Stimulated activated CD8-positive, alpha-beta memory T cell treated with anti-CD3 and anti-CD28 coated beads, Interleukin-4, amount 100 ng/mL, for 4 hours (primary cell): ENCODE data around the gene CNR2.
"Not testable (repeated sequence)": the region's sequence is repeated elsewhere in the genome, so short reads cannot be mapped to it uniquely, and the experiment has no call there.

ENCODE experiments used
- DNase-seq, 2 donors: peaks; one replicate each; pipeline ENCODE4 v3.0.0-alpha.2; 2020; ENCODE audit warnings: low read depth in 2 of 2, low spot score in 1 of 2

Gene CNR2

GRCh38 chr1:23885222-23885621, 27.9 kb downstream of the CNR2 start:
- DNase-seq: no peak

GRCh38 chr1:23882746-23883145, 30.4 kb downstream of the CNR2 start:
- no peak for DNase-seq

- DNase-seq: no peak
These were observed 33.4 kb downstream of the CNR2 start for GRCh38 chr1:23879809-23880208.

GRCh38 chr1:23878668-23879067, 34.5 kb downstream of the CNR2 start:
- no peak for DNase-seq

GRCh38 chr1:23875382-23875781, 37.8 kb downstream of the CNR2 start:
- DNase-seq: no peak

GRCh38 chr1:23872421-23872820, 40.7 kb downstream of the CNR2 start:
- no peak for DNase-seq

- no peak for DNase-seq
These were observed 44.1 kb downstream of the CNR2 start for GRCh38 chr1:23869051-23869450.

- DNase-seq: no peak
These were observed 44.6 kb downstream of the CNR2 start for GRCh38 chr1:23868557-23869016.

GRCh38 chr1:23867895-23868556, 45.1 kb downstream of the CNR2 start, which contains the start of gene FUCA1:
FUCA1 (minus strand) TSS chr1:23868290; CDS start chr1:23868286, 4 bp downstream.
- peak; percentile 90 to 91 for DNase-seq

- no peak for DNase-seq
These were observed 45.6 kb downstream of the CNR2 start for GRCh38 chr1:23867542-23867894.

GRCh38 chr1:23865543-23865930, 47.6 kb downstream of the CNR2 start:
- no peak for DNase-seq

- no peak for DNase-seq
These were observed 48.2 kb downstream of the CNR2 start for GRCh38 chr1:23864801-23865542.

GRCh38 chr1:23862640-23863039, 50.5 kb downstream of the CNR2 start:
- DNase-seq: no peak

- no peak for DNase-seq
These were observed 58.6 kb downstream of the CNR2 start for GRCh38 chr1:23854568-23854967.

- not testable (repeated sequence) for DNase-seq
These were observed 60.0 kb downstream of the CNR2 start for GRCh38 chr1:23853124-23853523.

- DNase-seq: not testable (repeated sequence)
These were observed 61.8 kb downstream of the CNR2 start for GRCh38 chr1:23851406-23851805.

GRCh38 chr1:23848673-23849616, 64.2 kb downstream of the CNR2 start:
- DNase-seq: no peak

- not testable (repeated sequence) for DNase-seq
These were observed 65.6 kb downstream of the CNR2 start for GRCh38 chr1:23847482-23848095.

GRCh38 chr1:23845163-23845562, 68.0 kb downstream of the CNR2 start:
- DNase-seq: no peak

GRCh38 chr1:23843644-23844043, 69.5 kb downstream of the CNR2 start:
- DNase-seq: no peak

- DNase-seq: peak; percentile 48 to 50
These were observed 74.7 kb downstream of the CNR2 start for GRCh38 chr1:23838401-23838866.
